Fibroblast of skin of abdomen (primary cell): ENCODE data around the gene PTPN5.
A peak's percentile ranks its signal among the peaks of the same experiment; 100 is the strongest.

Source experiments
- DNase-seq: peaks from one replicate; pipeline ENCODE4 v3.0.0-alpha.2; 2013

The PTPN5 gene

GRCh38 chr11:18737642-18738041 lies 54.0 kb downstream of the PTPN5 start:
- DNase-seq = no peak

GRCh38 chr11:18736590-18737148 lies 54.9 kb downstream of the PTPN5 start:
- DNase-seq = no peak

- no peak for DNase-seq
Measured at GRCh38 chr11:18733202-18733601, 58.4 kb downstream of the PTPN5 start.

GRCh38 chr11:18731949-18732821 lies 59.4 kb downstream of the PTPN5 start:
- DNase-seq = peak; percentile 35

DNA sequence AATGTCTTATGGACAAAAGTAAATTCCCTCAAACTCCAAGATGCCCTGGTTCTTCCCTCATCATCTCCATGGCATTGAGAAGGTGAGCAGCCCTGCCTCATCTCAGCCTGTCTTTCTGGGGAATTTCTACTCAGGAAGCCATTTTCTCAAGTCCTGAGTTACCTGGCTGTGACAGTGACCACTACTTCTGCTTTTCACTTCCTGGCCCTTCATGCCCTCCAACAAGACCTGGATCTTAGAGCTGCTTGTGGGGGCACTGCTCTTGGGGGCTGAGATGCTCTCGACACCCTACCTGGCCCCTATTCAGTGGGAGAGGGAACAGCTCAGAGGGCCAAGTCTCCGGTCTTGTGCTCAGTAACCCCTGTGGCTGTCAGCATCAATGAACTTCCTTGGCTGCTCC lies 60.2 kb downstream of the PTPN5 start:
- DNase-seq = no peak

DNA sequence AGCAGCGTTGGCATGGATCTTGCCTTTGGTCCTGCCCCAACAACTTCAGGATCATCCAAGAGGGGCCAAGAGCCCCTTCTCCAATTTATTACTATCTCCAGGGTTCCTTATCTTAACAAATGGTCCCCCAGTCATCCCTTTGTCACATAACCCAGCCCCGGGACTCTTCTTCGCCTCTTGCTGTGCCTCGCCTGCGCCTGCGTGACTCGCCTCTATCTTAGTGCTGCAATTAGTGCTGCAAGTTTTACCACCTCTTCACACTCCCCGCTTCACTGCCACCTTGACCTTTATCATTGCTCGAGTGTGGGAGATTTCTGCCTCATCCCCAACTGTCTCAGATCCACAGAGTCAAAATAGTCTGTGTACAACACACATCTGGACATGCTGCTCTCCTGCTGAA lies 61.6 kb downstream of the PTPN5 start:
- DNase-seq = no peak

DNA sequence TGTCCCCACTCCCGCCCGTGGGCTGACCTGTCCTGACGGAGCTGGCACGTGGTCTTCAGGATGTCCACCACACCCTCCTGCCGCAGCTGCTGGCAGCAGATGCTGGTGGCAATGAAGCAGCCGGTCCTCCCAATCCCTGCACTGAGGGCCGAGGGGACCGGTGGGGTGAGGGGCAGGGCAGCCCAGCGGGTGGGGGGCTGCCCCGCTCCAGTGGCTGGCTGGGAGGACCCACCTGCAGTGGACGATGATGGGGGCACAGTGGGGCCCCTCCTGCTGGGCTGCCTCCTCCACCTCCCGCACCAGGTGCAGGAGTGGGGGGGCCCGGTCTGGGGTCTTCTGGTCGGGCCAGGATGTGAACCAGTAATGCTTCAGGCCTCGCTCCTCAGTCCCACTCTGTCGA lies 62.2 kb downstream of the PTPN5 start:
- no peak for DNase-seq

- no peak for DNase-seq
Measured at GRCh38 chr11:18728658-18729057, 62.9 kb downstream of the PTPN5 start.

GRCh38 chr11:18727479-18728236 lies 63.9 kb downstream of the PTPN5 start:
- DNase-seq = peak; percentile 35

- DNase-seq = no peak
Measured at GRCh38 chr11:18726040-18726439, 65.6 kb downstream of the PTPN5 start, which contains the start of gene IGSF22. IGSF22 (minus strand) TSS chr11:18726188; CDS start chr11:18724236, 1,952 bp downstream.

DNA sequence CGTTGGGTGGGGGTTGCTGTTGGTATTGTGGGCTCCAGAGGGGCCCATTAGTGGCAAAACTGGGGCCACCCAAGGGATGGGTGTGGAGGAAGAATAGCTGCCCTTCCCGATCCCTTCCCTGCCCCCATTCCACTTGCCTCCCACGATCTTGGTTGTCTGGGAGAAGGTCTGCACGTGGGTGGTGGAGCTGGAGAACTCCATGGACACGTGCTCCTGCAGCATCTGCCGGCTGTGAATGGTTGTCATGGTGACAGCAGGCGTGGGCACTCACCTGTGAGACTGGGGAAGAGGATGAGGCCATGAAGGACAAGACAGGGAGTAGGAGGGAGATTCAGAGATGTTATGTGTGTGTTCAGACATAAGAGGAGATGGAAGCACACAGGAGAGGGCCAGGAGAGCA lies 67.6 kb downstream of the PTPN5 start:
- no peak for DNase-seq

DNA sequence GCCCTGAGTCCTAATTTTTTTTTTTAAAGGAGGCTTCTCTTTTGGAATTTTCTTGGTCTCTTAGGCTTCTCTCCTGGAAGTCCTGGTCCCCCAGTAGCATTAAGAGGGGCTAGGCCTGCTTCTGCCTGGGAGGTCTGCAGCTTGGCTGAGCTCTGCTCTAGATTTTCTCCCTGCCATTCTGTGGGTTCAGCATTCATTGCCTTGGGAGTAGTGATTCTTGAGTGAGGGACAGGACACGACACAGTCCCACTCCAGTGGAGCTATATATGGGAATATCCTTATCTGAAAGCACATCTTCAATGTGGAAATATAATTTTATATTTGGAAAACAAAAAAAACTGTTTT lies 69.3 kb downstream of the PTPN5 start:
- DNase-seq = no peak

GRCh38 chr11:18721561-18722292 lies 69.9 kb downstream of the PTPN5 start:
- DNase-seq = peak; percentile 46

GRCh38 chr11:18720808-18721560 lies 70.6 kb downstream of the PTPN5 start:
- peak; percentile 73 for DNase-seq

- peak; percentile 10 for DNase-seq
Measured at GRCh38 chr11:18720091-18720807, 71.3 kb downstream of the PTPN5 start.

- peak; percentile 7 for DNase-seq
Measured at GRCh38 chr11:18715476-18715875, 76.1 kb downstream of the PTPN5 start.

DNA sequence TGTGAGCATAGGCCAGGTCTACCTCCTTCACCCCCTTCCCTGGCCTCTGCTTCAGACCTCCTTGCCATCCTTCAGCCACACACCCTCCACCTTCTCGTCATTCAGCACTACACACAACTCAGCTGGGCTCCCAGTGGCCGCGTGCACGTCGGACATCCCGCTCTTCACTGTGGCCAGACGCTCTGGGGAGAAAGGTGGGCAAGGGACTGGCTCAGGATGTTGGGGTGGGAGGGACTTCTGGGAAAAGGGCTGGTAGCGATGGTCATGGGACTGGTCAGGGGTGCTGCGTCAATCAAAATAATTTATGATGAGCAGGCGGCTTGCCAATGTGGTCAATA lies 77.2 kb downstream of the PTPN5 start:
- DNase-seq = no peak

GRCh38 chr11:18713646-18714442 lies 77.8 kb downstream of the PTPN5 start:
- DNase-seq = no peak

- DNase-seq = no peak
Measured at GRCh38 chr11:18710545-18710944, 81.1 kb downstream of the PTPN5 start.

- DNase-seq = no peak
Measured at GRCh38 chr11:18709414-18709813, 82.2 kb downstream of the PTPN5 start.
